K562 (cell line): ENCODE measurements around the gene SCPEP1.

Source experiments
- GTF2F1 ChIP-seq: IDR thresholded peaks from 2 replicates; pipeline ENCODE4 v1.6.1; 2011; ENCODE audit warnings: low read depth, low read length, improper control_type of control experiment
- POLR3A ChIP-seq: IDR thresholded peaks from 2 replicates; pipeline ENCODE4 v1.6.1; 2011; ENCODE audit warnings: borderline replicate concordance, mild to moderate bottlenecking, moderate library complexity; ENCODE audit not compliant: insufficient read length, insufficient read depth; ENCODE audit errors: extremely low read depth
- SOX6 ChIP-seq: fragments of 450-650 bp; IDR thresholded peaks from 2 replicates; pipeline ENCODE4 v1.6.1; 2014; ENCODE audit warnings: mild to moderate bottlenecking
- ZNF785 ChIP-seq: fragments of 250-450 bp; sonication (Bioruptor Pico); IDR thresholded peaks from 2 replicates; pipeline ENCODE4 v1.4.0; 2020; ENCODE audit warnings: mild to moderate bottlenecking
- TF ChIP-seq, protein P1 (sequence below): fragments of 150-350 bp; conservative IDR thresholded peaks from 2 replicates; pipeline ENCODE4 v1.6.1; 2014; ENCODE audit warnings: low read length
- TF ChIP-seq, protein P2 (sequence below), 3 experiments: IDR thresholded peaks in 2 of 3; conservative IDR thresholded peaks in 1 of 3; 2 replicates each; pipeline ENCODE4 v1.5.1; 2011 to 2012; ENCODE audit warnings: low read length in 3 of 3, mild to moderate bottlenecking in 3 of 3, control low read depth in 2 of 3, improper control_type of control experiment in 1 of 3, inconsistent platforms in 1 of 3, low read depth in 1 of 3, mixed read lengths in 1 of 3, moderate library complexity in 1 of 3; ENCODE audit not compliant: insufficient read depth in 2 of 3
- TF ChIP-seq, protein P3 (sequence below): fragments of 250-450 bp; sonication (Bioruptor Pico); IDR thresholded peaks from 2 replicates; pipeline ENCODE4 v1.4.0; 2020; ENCODE audit warnings: mild to moderate bottlenecking, moderate library complexity
- TF ChIP-seq, protein P4 (sequence below): sonication (generic); formaldehyde crosslinking; IDR thresholded peaks from 2 replicates; pipeline ENCODE4 v1.8.0; 2022; ENCODE audit warnings: missing genetic modification reagents, mild to moderate bottlenecking, borderline replicate concordance

DNA sequence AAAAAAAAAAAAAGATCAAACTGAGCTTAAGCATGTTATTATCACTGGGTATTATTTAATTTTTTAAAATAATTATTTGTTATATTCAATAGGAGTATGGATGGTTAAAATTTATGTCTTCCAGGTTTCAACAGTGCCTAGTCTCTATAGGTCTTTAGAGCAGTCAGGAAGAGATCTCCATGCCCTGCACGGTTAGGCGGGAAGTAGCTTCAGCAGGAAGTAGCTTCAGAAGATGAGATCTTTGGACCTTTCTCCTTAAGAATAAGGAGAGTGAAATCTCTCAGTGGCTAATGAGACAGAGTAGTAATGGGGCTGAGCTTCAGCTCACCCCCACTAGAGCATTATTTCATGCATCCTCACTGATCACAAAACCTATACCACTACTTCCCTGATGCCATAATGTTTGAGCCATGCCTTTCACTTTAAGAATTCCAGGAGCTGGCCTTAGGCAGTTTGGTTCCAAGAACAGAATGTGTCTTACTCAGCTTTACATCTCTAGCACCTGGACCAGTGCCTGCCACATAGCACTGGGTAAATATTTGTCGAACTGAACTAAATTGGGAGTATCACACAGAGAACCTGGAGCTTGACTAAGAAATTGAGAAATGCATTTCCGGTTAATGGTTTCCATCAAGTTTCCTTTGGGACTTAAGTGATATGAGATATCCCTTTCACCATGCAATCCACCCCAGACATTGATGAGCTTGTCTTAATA, 43.5 kb downstream of the SCPEP1 start:
- no peak for TF ChIP-seq POLR3A
- no peak for TF ChIP-seq GTF2F1
- TF ChIP-seq SOX6, result no peak
- TF ChIP-seq, protein P1, sequence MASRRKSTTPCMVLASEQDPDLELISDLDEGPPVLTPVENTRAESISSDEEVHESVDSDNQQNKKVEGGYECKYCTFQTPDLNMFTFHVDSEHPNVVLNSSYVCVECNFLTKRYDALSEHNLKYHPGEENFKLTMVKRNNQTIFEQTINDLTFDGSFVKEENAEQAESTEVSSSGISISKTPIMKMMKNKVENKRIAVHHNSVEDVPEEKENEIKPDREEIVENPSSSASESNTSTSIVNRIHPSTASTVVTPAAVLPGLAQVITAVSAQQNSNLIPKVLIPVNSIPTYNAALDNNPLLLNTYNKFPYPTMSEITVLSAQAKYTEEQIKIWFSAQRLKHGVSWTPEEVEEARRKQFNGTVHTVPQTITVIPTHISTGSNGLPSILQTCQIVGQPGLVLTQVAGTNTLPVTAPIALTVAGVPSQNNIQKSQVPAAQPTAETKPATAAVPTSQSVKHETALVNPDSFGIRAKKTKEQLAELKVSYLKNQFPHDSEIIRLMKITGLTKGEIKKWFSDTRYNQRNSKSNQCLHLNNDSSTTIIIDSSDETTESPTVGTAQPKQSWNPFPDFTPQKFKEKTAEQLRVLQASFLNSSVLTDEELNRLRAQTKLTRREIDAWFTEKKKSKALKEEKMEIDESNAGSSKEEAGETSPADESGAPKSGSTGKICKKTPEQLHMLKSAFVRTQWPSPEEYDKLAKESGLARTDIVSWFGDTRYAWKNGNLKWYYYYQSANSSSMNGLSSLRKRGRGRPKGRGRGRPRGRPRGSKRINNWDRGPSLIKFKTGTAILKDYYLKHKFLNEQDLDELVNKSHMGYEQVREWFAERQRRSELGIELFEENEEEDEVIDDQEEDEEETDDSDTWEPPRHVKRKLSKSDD, result no peak
- TF ChIP-seq, protein P2, sequence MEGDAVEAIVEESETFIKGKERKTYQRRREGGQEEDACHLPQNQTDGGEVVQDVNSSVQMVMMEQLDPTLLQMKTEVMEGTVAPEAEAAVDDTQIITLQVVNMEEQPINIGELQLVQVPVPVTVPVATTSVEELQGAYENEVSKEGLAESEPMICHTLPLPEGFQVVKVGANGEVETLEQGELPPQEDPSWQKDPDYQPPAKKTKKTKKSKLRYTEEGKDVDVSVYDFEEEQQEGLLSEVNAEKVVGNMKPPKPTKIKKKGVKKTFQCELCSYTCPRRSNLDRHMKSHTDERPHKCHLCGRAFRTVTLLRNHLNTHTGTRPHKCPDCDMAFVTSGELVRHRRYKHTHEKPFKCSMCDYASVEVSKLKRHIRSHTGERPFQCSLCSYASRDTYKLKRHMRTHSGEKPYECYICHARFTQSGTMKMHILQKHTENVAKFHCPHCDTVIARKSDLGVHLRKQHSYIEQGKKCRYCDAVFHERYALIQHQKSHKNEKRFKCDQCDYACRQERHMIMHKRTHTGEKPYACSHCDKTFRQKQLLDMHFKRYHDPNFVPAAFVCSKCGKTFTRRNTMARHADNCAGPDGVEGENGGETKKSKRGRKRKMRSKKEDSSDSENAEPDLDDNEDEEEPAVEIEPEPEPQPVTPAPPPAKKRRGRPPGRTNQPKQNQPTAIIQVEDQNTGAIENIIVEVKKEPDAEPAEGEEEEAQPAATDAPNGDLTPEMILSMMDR (IDR thresholded peaks at IDR 0.05 in 2 of 3, conservative IDR thresholded peaks at IDR 0.05 in 1 of 3; ENCODE audit: insufficient read depth in 2 of 3, low read depth in 1 of 3, low read length in 3 of 3), result no peak
- no peak for TF ChIP-seq ZNF785 (CRISPR knock-in tag)
- TF ChIP-seq, protein P3, sequence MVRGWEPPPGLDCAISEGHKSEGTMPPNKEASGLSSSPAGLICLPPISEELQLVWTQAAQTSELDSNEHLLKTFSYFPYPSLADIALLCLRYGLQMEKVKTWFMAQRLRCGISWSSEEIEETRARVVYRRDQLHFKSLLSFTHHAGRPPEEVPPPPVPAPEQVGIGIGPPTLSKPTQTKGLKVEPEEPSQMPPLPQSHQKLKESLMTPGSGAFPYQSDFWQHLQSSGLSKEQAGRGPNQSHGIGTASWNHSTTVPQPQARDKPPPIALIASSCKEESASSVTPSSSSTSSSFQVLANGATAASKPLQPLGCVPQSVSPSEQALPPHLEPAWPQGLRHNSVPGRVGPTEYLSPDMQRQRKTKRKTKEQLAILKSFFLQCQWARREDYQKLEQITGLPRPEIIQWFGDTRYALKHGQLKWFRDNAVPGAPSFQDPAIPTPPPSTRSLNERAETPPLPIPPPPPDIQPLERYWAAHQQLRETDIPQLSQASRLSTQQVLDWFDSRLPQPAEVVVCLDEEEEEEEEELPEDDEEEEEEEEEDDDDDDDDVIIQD, result no peak
- TF ChIP-seq, protein P4, sequence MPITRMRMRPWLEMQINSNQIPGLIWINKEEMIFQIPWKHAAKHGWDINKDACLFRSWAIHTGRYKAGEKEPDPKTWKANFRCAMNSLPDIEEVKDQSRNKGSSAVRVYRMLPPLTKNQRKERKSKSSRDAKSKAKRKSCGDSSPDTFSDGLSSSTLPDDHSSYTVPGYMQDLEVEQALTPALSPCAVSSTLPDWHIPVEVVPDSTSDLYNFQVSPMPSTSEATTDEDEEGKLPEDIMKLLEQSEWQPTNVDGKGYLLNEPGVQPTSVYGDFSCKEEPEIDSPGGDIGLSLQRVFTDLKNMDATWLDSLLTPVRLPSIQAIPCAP, result no peak
